ENCODE results near the gene TTC1.

GRCh38 chr5:159993194-159993593 lies 15.7 kb upstream of the TTC1 start:
- TF ChIP-seq RAD21 (IDR thresholded peaks at IDR 0.05; ENCODE audit: low read depth) (no peak), EP300 (IDR thresholded peaks at IDR 0.05; ENCODE audit: borderline replicate concordance) (no peak), REST (IDR thresholded peaks at IDR 0.05; ENCODE audit: low read depth) (no peak), YY1 (IDR thresholded peaks at IDR 0.05; ENCODE audit: low read depth) (no peak)
